ENCODE data around the gene SYCE3. TPM values are rescaled to one million over a fixed set of nuclear protein-coding genes. Genes with fewer than 3 reads are reported as not detected.

SYCE3 gene
- total RNA-seq, 1 experiment from 2014 or later, result not detected

- Histone ChIP-seq H3K4me3 (ENCODE audit: low read depth, low read length) (no peak overlapping the region), H3K27me3 (replicated peaks; ENCODE audit: control insufficient read depth, insufficient read depth, low read length) (no peaks in the 10 kb centered on the region), H3K9me3 (no peaks in the 10 kb centered on the region), H3K4me1 (no peaks in the 10 kb centered on the region), H3K36me3 (ENCODE audit: control insufficient read depth, insufficient read depth, low read length) (no peaks in the 10 kb centered on the region)
- no peak for TF ChIP-seq CTCF (IDR thresholded peaks at IDR 0.05; ENCODE audit: insufficient read depth in 1 of 2, low read depth in 1 of 2, low read length in 1 of 2, severe bottlenecking in 1 of 2, unreplicated experiment in 1 of 2)
- Mint-ChIP-seq H3K4me3 (ENCODE audit: unreplicated experiment) (no peak overlapping the region), H3K4me1 (ENCODE audit: low read depth, unreplicated experiment) (peaks cover 6% of the 10 kb centered on the region), H3K27ac (ENCODE audit: unreplicated experiment) (no peak overlapping the region), H3K9me3 (ENCODE audit: unreplicated experiment) (no peaks in the 10 kb centered on the region), H3K36me3 (ENCODE audit: insufficient read depth, unreplicated experiment) (peaks cover 6% of the 10 kb centered on the region), H3K27me3 (ENCODE audit: insufficient read depth, unreplicated experiment) (no peaks in the 10 kb centered on the region)
- DNase-seq, result no peak
- intact Hi-C loops (cut with micrococcal nuclease; ENCODE audit: unreplicated experiment), result no loop called here
- ChIA-PET POLR2A (interaction anchor here (0.9 kb wide), 1 partner anchor 16 kb away, joined by 4 read pairs; no protein-coding TSS in a partner anchor), CTCF (interaction anchor here (0.8 kb wide), 2 partner anchors 15 to 227 kb away, joined by 3 to 5 read pairs; no protein-coding TSS in a partner anchor)
- no TSS peak for BruUV-seq (replicated peaks)
Measured at GRCh38 chr22:50548040-50548920, 14.4 kb downstream of the SYCE3 start.

- TF ChIP-seq CTCF (IDR thresholded peaks at IDR 0.05; ENCODE audit: insufficient read depth in 1 of 2, low read depth in 1 of 2, low read length in 1 of 2, severe bottlenecking in 1 of 2, unreplicated experiment in 1 of 2), result no peak
- Histone ChIP-seq H3K27me3 (replicated peaks; ENCODE audit: control insufficient read depth, insufficient read depth, low read length) (no peaks in the 10 kb centered on the region), H3K4me1 (no peaks in the 10 kb centered on the region), H3K9me3 (no peaks in the 10 kb centered on the region), H3K36me3 (ENCODE audit: control insufficient read depth, insufficient read depth, low read length) (no peaks in the 10 kb centered on the region), H3K4me3 (ENCODE audit: low read depth, low read length) (no peak overlapping the region)
- POLR2A ChIA-PET, result interaction anchor here (0.9 kb wide), 1 partner anchor 15 kb away, joined by 4 read pairs; no protein-coding TSS in a partner anchor
- H3K27me3 Mint-ChIP-seq (ENCODE audit: insufficient read depth, unreplicated experiment), result no peaks in the 10 kb centered on the region
- no peaks in the 10 kb centered on the region for H3K9me3 Mint-ChIP-seq (ENCODE audit: unreplicated experiment)
- no peak overlapping the region for H3K27ac Mint-ChIP-seq (ENCODE audit: unreplicated experiment)
- no peak for DNase-seq
- no peak overlapping the region for H3K4me3 Mint-ChIP-seq (ENCODE audit: unreplicated experiment)
- H3K36me3 Mint-ChIP-seq (ENCODE audit: insufficient read depth, unreplicated experiment), result peaks cover 6% of the 10 kb centered on the region
- BruUV-seq (replicated peaks), result no TSS peak
- CTCF ChIA-PET, result interaction anchor here (0.8 kb wide), 1 partner anchor 16 kb away, joined by 3 read pairs; no protein-coding TSS in a partner anchor
- H3K4me1 Mint-ChIP-seq (ENCODE audit: low read depth, unreplicated experiment), result peaks cover 6% of the 10 kb centered on the region
- intact Hi-C loops (cut with micrococcal nuclease; ENCODE audit: unreplicated experiment), result no loop called here
Measured at GRCh38 chr22:50547263-50547985, 15.3 kb downstream of the SYCE3 start.

All from Caco-2 (cell line).